GM19438 (cell line): ENCODE data around the gene MDM2.
"Not testable (repeated sequence)": the region's sequence is repeated elsewhere in the genome, so short reads cannot be mapped to it uniquely, and the experiment has no call there.

Experiments used
- ATAC-seq: cut with Tn5 transposase; IDR thresholded peaks from one replicate; pipeline ENCODE4 v1.9.1; 2021; ENCODE audit warnings: low read depth; ENCODE audit not compliant: unreplicated experiment

The MDM2 gene

DNA sequence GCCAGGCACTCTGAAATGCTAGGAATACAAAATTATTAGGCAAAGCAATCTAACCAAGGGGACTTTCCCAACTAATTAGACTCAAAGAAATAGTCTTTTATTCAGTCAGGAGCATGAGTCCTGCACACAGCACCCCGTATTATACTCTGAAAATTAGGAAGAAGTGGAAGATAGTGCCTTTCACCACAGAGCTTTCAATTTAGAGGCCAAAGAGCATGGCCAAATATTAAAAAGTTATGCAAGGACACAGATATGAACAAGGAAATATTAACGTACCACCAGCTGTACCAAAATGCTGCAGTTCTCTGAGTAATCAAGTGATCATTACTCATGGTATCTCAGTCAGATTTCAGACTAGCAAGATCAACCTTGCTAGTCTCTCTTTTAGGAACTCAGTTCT is 22.6 kb upstream of the MDM2 start:
- ATAC-seq, result no peak

DNA sequence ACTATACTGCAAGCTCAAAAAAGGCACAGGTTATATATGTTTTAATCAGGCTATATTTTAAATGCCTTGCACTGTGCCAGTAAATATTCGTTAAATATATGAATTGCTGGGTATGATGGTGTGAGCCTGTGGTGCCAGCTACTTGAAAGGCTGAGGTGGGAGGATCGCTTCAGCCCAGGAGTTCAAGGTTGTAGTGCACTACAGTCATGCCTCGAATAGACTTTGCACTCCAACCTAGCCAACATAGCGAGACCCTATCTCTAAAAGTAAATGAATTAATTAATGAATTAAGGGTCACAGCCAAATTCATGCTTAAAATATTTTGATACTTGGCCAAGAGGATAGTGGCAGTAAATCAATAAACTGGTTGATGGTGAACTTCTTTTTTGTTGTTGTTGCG is 22.2 kb upstream of the MDM2 start:
- ATAC-seq, result no peak

DNA sequence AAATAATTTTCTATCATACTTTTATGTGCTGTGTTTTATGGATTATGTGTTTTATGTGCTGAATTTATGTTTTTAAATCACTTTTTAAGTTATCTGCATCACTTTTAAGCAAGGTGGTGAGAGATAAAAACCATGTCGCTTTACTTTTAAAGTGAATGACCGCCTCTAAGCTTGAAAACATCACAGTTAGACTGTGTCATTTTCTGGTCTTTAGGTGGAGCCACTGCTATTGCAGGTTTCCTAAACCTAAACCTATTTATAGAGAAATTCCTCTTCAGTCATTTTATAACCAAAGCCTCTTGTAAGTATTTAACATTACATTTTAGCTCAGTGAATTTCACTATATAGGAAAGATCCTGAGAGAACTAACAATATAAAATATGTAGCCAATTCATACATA is 21.0 kb upstream of the MDM2 start:
- no peak for ATAC-seq

DNA sequence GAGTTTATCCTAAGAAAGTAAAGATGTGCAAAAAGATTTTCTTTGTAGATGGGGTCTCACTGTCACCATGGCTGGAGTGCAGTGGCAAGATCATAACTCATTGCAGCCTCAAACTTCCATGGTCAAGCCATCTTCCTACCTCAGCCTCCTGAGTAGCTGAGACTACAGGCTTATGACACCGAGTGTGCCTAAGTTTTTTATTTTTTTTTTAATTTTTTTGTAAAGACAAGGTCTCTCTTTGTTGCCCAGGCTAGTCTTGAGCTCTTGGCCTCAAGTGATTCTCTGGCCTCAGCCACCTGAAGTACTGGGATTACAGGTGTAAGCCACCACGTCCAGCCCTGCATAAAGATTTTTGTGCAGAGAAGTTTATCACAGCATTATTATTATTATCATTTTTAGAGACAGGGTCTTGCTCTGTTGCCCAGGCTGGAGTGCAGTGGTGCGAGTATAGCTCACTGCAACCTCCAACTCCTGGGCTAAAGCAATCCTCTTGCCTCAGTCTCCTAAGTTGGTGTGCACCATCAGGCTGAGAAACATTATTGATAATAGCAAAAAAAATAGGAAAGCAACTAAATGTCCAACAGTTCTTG is 19.3 kb upstream of the MDM2 start:
- no peak for ATAC-seq

DNA sequence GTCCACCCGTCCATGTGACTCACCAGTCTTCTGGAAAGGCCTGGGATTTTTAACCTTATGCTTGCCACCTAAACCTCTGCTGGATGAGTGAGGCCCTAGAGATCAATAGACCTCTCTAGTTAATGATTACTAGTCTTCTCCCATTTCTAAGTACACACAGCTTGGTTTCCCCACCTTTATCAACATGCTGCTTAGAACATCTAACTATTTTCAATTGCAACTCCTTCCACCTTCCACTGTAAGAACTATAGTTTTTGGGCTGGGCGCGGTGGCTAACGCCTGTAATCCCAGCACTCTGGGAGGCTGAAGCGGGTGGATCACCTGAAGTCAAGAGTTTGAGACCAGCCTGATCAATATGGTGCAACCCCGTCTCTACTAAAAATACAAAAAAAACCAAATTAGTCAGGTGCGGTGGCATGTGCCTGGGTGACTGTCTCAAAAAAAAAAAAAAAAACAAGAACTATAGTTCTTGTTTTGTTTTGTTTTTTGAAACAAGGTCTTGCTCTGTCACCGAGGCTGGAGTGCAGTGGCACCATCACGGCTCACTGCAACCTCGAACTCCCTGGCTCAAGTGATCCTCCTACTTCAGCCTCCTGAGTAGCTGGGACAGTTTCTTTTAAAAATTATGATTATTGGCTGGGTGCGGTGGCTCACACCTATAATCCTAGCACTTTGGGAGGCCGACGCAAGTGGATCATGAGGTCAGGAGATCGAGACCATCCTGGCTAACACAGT is 18.7 kb upstream of the MDM2 start:
- ATAC-seq, result no peak

DNA sequence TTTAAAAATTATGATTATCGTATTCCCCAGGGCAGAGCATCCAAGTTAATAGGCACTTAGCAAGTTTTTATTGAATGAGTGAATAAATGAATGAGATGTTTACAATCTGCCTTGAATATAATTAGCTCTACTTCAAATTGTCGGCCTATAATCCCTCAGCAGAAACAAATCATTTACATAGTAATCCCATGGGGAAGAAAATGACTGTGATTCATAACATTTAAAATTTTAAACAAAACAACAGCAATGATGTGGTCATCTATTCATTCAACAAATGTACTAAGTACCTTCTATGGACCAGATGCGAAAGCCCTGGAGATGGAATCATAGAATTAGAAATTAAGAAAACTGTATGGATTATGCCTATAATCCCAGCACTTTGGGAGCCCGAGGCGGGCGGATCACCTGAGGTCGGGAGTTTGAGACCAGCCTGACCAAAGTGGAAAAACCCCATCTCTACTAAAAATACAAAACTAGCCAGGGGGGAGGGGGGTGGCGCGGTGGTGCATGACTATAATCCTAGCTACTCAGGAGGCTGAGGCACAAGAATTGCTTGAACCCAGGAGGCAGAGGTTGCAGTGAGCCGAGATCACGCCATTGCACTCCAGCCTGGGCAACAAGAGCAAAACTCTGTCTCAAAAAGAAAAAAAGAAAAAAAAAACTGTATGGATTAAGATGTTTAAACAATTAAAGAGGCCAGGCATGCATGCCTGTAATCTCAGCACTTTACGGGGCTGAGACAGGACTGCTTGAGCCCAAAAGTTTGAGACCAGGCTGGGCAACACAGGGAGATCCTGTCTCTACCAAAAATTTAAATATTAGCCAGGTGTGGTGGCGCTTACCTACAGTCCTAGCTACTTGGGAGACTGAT is 17.7 kb upstream of the MDM2 start:
- ATAC-seq, result no peak

DNA sequence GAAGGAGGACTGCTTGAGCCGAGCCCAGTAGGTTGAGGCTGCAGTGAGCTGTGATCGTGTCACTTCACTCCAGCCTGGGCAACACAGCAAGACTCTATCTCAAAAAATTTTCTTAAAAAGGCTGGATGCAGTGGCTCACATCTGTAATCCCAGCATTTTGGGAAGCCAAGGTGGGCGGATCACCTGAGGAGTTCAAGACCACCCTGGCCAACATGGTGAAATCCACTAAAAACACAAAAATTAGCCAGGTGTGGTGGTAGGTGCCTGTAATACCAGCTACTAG is 17.1 kb upstream of the MDM2 start:
- no peak for ATAC-seq

DNA sequence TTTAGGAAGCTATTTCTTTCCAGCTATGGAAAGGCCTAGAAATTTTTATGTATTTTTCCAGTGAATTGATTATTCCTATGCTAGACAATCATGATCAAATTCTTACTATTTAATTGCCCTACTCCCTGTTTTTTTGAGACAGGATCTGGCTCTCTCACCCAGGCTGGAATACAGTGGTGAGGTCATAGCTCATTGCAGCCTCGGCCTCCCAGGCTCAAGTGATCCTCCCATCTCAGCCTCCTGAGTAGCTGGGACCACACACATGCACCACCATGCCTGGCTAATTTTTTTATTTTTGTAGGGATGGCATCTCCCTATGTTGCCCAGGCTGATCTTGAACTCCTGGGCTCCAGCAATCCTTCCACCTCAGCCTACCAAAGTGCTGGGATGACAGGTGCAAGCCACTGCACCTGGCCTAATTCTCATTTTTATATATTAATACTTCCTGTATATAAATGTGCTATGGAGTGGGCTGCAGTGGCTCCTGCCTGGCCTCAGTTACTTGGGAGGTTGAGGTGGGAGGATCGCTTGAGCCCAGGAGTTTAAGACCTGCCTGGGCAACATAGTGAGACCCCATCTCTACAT is 16.0 kb upstream of the MDM2 start:
- ATAC-seq, result no peak

DNA sequence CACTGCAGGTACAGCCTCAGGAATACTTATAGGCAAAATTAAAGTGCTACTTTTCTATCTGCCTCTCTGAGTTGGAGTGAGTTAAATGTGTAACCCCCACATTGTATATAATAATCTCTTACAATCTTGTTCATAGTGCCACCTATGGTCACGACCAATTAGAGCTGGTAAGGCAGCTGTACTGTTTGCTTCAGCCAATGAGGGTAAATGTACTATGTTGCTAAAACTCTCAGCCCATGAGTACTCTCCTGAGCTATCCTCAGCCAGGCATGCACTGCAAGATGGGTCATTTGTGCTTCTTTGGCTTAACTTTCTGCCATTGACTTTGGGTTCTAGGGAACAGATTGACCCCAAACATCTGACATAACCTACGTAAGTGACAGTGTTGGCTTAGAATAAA is 15.0 kb upstream of the MDM2 start:
- ATAC-seq, result peak; percentile 90

- no peak for ATAC-seq
These were observed 14.5 kb upstream of the MDM2 start for GRCh38 chr12:68793436-68793835.

GRCh38 chr12:68793975-68794652 is 13.9 kb upstream of the MDM2 start:
- ATAC-seq, result no peak

DNA sequence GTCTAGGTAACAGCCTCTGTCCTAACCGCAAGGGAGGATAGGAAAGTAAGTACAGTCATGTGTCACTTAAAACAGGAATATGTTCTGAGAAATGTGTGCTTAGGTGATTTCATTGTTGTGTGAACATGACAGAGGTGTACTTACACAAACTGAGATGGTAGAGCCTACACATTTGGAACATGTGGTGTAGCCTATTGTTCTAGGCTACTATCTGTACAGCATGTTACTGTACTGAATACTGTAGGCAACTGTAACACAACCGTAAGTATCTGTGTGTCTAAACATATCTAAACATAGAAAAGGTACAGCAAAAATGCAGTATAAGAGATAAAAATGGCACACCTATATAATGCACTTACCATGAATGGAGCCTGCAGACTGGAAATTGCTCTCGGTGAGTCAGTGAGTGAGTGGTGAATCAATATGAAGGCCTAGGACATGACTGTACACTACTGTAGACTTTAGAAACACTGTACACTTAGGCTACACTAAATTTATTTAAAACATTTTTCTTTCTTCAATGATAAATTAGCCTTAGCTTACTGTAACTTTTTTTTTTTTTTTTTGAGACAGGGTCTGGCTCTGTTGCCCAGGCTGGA is 13.2 kb upstream of the MDM2 start:
- no peak for ATAC-seq

DNA sequence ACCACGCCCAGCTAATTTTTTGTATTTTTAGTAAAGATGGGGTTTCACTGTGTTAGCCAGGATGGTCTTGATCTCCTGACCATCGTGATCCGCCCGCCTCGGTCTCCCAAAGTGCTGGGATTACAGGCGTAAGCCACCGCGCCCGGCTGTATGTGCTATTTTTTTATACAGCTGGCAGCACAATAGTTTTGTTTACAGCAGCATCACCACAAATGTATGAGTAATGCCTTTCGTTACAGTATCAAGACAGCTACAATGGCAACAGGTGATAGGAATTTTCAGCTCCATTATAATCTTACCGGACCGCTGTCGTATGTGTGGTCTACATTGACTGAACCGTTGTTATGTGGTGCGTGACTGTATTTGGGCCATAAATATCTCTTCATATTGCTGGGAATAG is 11.6 kb upstream of the MDM2 start:
- ATAC-seq, result no peak

GRCh38 chr12:68798882-68799234 is 9.1 kb upstream of the MDM2 start:
- ATAC-seq, result no peak

GRCh38 chr12:68800294-68800693 is 7.7 kb upstream of the MDM2 start:
- no peak for ATAC-seq

- not testable (repeated sequence) for ATAC-seq
These were observed 6.9 kb upstream of the MDM2 start for GRCh38 chr12:68801124-68801523.

- peak; percentile 24 for ATAC-seq
These were observed 5.6 kb upstream of the MDM2 start for GRCh38 chr12:68802372-68802745.

DNA sequence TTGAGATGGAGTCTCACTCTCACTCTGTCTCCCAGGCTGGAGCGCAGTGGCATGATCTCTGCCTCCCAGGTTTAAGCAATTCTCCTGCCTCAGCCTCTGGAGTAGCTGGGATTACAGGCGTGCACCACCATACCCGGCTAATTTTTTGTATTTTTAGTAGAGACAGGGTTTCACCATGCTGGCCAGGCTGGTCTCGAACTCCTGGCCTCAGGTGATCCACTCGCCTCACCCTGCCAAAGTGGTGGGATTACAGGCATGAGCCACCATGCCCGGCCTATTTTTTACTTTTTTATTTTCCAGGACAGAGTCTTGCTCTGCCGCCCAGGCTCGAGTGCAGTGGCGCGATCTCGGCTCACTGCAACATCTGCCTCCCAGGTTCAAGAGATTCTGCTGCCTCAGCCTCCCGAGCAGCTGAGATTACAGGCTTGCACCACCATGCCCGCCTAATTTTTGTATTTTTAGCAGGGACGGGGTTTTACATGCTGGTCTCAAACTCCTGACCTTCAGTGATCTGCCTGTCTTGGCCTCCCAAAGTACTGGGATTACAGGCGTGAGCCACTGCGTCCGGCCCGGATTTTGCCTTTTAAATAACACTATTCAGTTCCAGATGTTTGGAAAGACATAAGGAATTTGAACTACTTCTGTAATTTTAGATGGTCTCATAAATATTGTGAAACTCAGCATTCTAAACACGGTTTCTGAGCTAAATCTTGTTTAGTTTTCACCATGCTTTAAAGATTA is 4.9 kb upstream of the MDM2 start:
- not testable (repeated sequence) for ATAC-seq

- ATAC-seq, result no peak
These were observed 3.9 kb upstream of the MDM2 start for GRCh38 chr12:68803948-68804656.
